Caco-2 (cell line): ENCODE results near the gene SHKBP1. TPM values are rescaled to one million over a fixed set of nuclear protein-coding genes. Genes with fewer than 3 reads are reported as not detected.

Experiments used
- BruUV-seq: library from RNA; stranded (reverse); fragments of 400-500 nt; replicated peaks from 2 replicates; lab custom pipeline; 2021; lab: Mats Ljungman, UMichigan
- CTCF ChIA-PET: fragments of 300-600 bp; sonication (Branson Sonifier 250); formaldehyde crosslinking; loops from one replicate; lab custom pipeline; 2022; ENCODE audit warnings: antibody characterized with exemption; lab: Charles Lee
- POLR2A ChIA-PET: fragments of 300-600 bp; sonication (Branson Sonifier 250); formaldehyde crosslinking; loops from one replicate; lab custom pipeline; 2022; ENCODE audit warnings: antibody characterized with exemption; lab: Charles Lee
- DNase-seq, 2 experiments: peaks; one replicate each; pipeline versions ENCODE4 v3.0.0 to v3.0.0-alpha.2; 2020 to 2022
- H3K27me3 ChIP-seq: replicated peaks from 2 replicates; pipeline ENCODE4 v1.6.0; 2011; ENCODE audit warnings: low read length; ENCODE audit not compliant: control insufficient read depth, insufficient read depth
- H3K36me3 ChIP-seq: 2 replicates; pipeline ENCODE4 v1.5.1; 2011; ENCODE audit warnings: low read length; ENCODE audit not compliant: control insufficient read depth, insufficient read depth
- H3K4me1 ChIP-seq: fragments of 250-450 bp; sonication (Bioruptor Pico); 2 replicates; pipeline ENCODE4 v1.5.1; 2020; ENCODE audit warnings: mild to moderate bottlenecking
- H3K4me3 ChIP-seq: 2 replicates; pipeline ENCODE4 v1.5.1; 2011; ENCODE audit warnings: low read depth, mild to moderate bottlenecking, control low read depth, low read length
- H3K9me3 ChIP-seq: fragments of 250-450 bp; sonication (Bioruptor Pico); 2 replicates; pipeline ENCODE4 v1.5.1; 2020; ENCODE audit warnings: mild to moderate bottlenecking, moderate library complexity
- H3K27ac Mint-ChIP-seq: one replicate; pipeline ENCODE4 v1.8.0; 2022; ENCODE audit warnings: mixed read lengths; ENCODE audit not compliant: unreplicated experiment
- H3K27me3 Mint-ChIP-seq: one replicate; pipeline ENCODE4 v1.8.0; 2022; ENCODE audit warnings: mixed read lengths; ENCODE audit not compliant: insufficient read depth, unreplicated experiment
- H3K36me3 Mint-ChIP-seq: one replicate; pipeline ENCODE4 v1.8.0; 2022; ENCODE audit warnings: mild to moderate bottlenecking, mixed read lengths; ENCODE audit not compliant: insufficient read depth, unreplicated experiment
- H3K4me1 Mint-ChIP-seq: one replicate; pipeline ENCODE4 v1.8.0; 2022; ENCODE audit warnings: low read depth, mixed read lengths; ENCODE audit not compliant: unreplicated experiment
- H3K4me3 Mint-ChIP-seq: one replicate; pipeline ENCODE4 v1.8.0; 2022; ENCODE audit warnings: mild to moderate bottlenecking, moderate library complexity, mixed read lengths; ENCODE audit not compliant: unreplicated experiment
- H3K9me3 Mint-ChIP-seq: one replicate; pipeline ENCODE4 v1.8.0; 2022; ENCODE audit warnings: mixed read lengths; ENCODE audit not compliant: unreplicated experiment
- CTCF ChIP-seq, 2 experiments: fragments of 200-600 bp in 1 of 2; IDR thresholded peaks; 1 replicate in 1 of 2; 2 replicates in 1 of 2; pipeline versions ENCODE4 v1.5.1 to v1.8.0; 2011 to 2022; ENCODE audit warnings: antibody characterized with exemption in 1 of 2, control low read depth in 1 of 2, inconsistent platforms in 1 of 2, low read depth in 1 of 2, low read length in 1 of 2, mild to moderate bottlenecking in 1 of 2, moderate library complexity in 1 of 2; ENCODE audit not compliant: insufficient read depth in 1 of 2, severe bottlenecking in 1 of 2, unreplicated experiment in 1 of 2
- intact Hi-C: fragments of 100-400 bp; cut with micrococcal nuclease; formaldehyde crosslinking; loops from one replicate; pipeline ENCODE4 v1.10.0; 2022; ENCODE audit not compliant: unreplicated experiment
- total RNA-seq: library from RNA; stranded (reverse); gene quantifications from 2 replicates; pipeline ENCODE4 v1.2.3, GENCODE V29; 2022

Gene SHKBP1
- total RNA-seq, 1 experiment from 2014 or later = 82.6 TPM

GRCh38 chr19:40620161-40620485 lies 43.5 kb downstream of the SHKBP1 start:
- H3K4me1 ChIP-seq = peaks cover 11% of the 10 kb centered on the region; the same call in 1 of the 2 replicates
- no peaks in the 10 kb centered on the region for H3K27me3 ChIP-seq
- ChIA-PET CTCF (interaction anchor here (0.8 kb wide), 1 partner anchor 154 kb away, joined by 3 read pairs; no protein-coding TSS in a partner anchor), POLR2A (no interaction called here)
- no peaks in the 10 kb centered on the region for H3K36me3 ChIP-seq
- no peak for DNase-seq
- intact Hi-C loops = no loop called here
- no peaks in the 10 kb centered on the region for H3K36me3 Mint-ChIP-seq
- no peak overlapping the region for H3K27ac Mint-ChIP-seq
- no peak overlapping the region for H3K4me3 ChIP-seq
- H3K9me3 ChIP-seq = no peaks in the 10 kb centered on the region
- no peaks in the 10 kb centered on the region for H3K27me3 Mint-ChIP-seq
- H3K9me3 Mint-ChIP-seq = no peaks in the 10 kb centered on the region
- no TSS peak for BruUV-seq
- TF ChIP-seq CTCF (IDR thresholded peaks at IDR 0.05; ENCODE audit: insufficient read depth in 1 of 2, low read depth in 1 of 2, low read length in 1 of 2, severe bottlenecking in 1 of 2, unreplicated experiment in 1 of 2) = no peak
- H3K4me1 Mint-ChIP-seq = peaks cover 21% of the 10 kb centered on the region
- H3K4me3 Mint-ChIP-seq = no peak overlapping the region

GRCh38 chr19:40621283-40621682 lies 44.6 kb downstream of the SHKBP1 start:
- H3K9me3 Mint-ChIP-seq = no peaks in the 10 kb centered on the region
- H3K27ac Mint-ChIP-seq = no peak overlapping the region
- peaks cover 11% of the 10 kb centered on the region; the same call in 1 of the 2 replicates for H3K4me1 ChIP-seq
- H3K27me3 Mint-ChIP-seq = no peaks in the 10 kb centered on the region
- intact Hi-C loops = no loop called here
- ChIA-PET POLR2A (no interaction called here), CTCF (interaction anchor here (1.3 kb wide), 1 partner anchor 72 kb away, joined by 3 read pairs; no protein-coding TSS in a partner anchor)
- H3K9me3 ChIP-seq = no peaks in the 10 kb centered on the region
- no peak overlapping the region for H3K4me3 ChIP-seq
- no peak for TF ChIP-seq CTCF (IDR thresholded peaks at IDR 0.05; ENCODE audit: insufficient read depth in 1 of 2, low read depth in 1 of 2, low read length in 1 of 2, severe bottlenecking in 1 of 2, unreplicated experiment in 1 of 2)
- H3K4me3 Mint-ChIP-seq = no peak overlapping the region
- no peaks in the 10 kb centered on the region for H3K36me3 ChIP-seq
- H3K27me3 ChIP-seq = no peaks in the 10 kb centered on the region
- no peaks in the 10 kb centered on the region for H3K36me3 Mint-ChIP-seq
- DNase-seq = no peak
- no TSS peak for BruUV-seq
- peaks cover 15% of the 10 kb centered on the region for H3K4me1 Mint-ChIP-seq

- H3K9me3 ChIP-seq = no peaks in the 10 kb centered on the region
- TF ChIP-seq CTCF (IDR thresholded peaks at IDR 0.05; ENCODE audit: insufficient read depth in 1 of 2, low read depth in 1 of 2, low read length in 1 of 2, severe bottlenecking in 1 of 2, unreplicated experiment in 1 of 2) = no peak
- BruUV-seq = no TSS peak
- POLR2A ChIA-PET = no interaction called here
- H3K4me1 ChIP-seq = peaks cover 11% of the 10 kb centered on the region; the same call in 1 of the 2 replicates
- H3K4me3 ChIP-seq = no peak overlapping the region
- CTCF ChIA-PET = interaction anchor here (1.3 kb wide), 1 partner anchor 73 kb away, joined by 3 read pairs; no protein-coding TSS in a partner anchor
- DNase-seq = no peak
- no peaks in the 10 kb centered on the region for H3K27me3 ChIP-seq
- Mint-ChIP-seq H3K9me3 (no peaks in the 10 kb centered on the region), H3K36me3 (no peaks in the 10 kb centered on the region), H3K27ac (no peak overlapping the region), H3K27me3 (no peaks in the 10 kb centered on the region), H3K4me1 (peaks cover 15% of the 10 kb centered on the region), H3K4me3 (no peak overlapping the region)
- intact Hi-C loops = no loop called here
- H3K36me3 ChIP-seq = no peaks in the 10 kb centered on the region
These were observed 45.5 kb downstream of the SHKBP1 start for GRCh38 chr19:40621966-40622772.
